Mucosa of stomach (tissue), 1 donor: ENCODE measurements around the gene ANTKMT.
A peak's percentile ranks its signal among the peaks of the same experiment; 100 is the strongest.

Source experiments
- H3K27me3 ChIP-seq: one replicate; pipeline ENCODE4 v1.7.0; 2013; ENCODE audit warnings: mild to moderate bottlenecking, low read length; ENCODE audit not compliant: control insufficient read depth, insufficient read depth
- H3K36me3 ChIP-seq: one replicate; pipeline ENCODE4 v1.7.0; 2013; ENCODE audit warnings: low read length; ENCODE audit not compliant: control insufficient read depth, insufficient read depth
- H3K4me1 ChIP-seq: one replicate; pipeline ENCODE4 v1.7.0; 2013; ENCODE audit warnings: mild to moderate bottlenecking, low read length; ENCODE audit not compliant: control insufficient read depth, insufficient read depth
- H3K4me3 ChIP-seq: one replicate; pipeline ENCODE4 v1.7.0; 2013; ENCODE audit warnings: low read length
- H3K9ac ChIP-seq: one replicate; pipeline ENCODE4 v1.7.0; 2013; ENCODE audit warnings: mild to moderate bottlenecking, low read length, moderate library complexity
- H3K9me3 ChIP-seq: one replicate; pipeline ENCODE4 v1.7.0; 2013; ENCODE audit warnings: mild to moderate bottlenecking, low read length, moderate library complexity; ENCODE audit not compliant: control insufficient read depth
- donor health status: Pancreatic carcinoma.

The ANTKMT gene

GRCh38 chr16:677316-678190 lies 43.4 kb upstream of the ANTKMT start:
- H3K9me3 ChIP-seq = no peaks in the 10 kb centered on the region
- H3K36me3 ChIP-seq = peaks cover 9% of the 10 kb centered on the region
- H3K9ac ChIP-seq = no peak overlapping the region
- peaks cover 6% of the 10 kb centered on the region for H3K27me3 ChIP-seq
- H3K4me1 ChIP-seq = peaks cover 54% of the 10 kb centered on the region
- H3K4me3 ChIP-seq = no peak overlapping the region

GRCh38 chr16:678209-678857 lies 42.6 kb upstream of the ANTKMT start:
- Histone ChIP-seq H3K9me3 (no peaks in the 10 kb centered on the region), H3K27me3 (peaks cover 6% of the 10 kb centered on the region), H3K4me3 (no peak overlapping the region), H3K9ac (no peak overlapping the region), H3K36me3 (peaks cover 15% of the 10 kb centered on the region), H3K4me1 (peaks cover 61% of the 10 kb centered on the region)

- no peaks in the 10 kb centered on the region for H3K9me3 ChIP-seq
- peaks cover 63% of the 10 kb centered on the region for H3K4me1 ChIP-seq
- H3K4me3 ChIP-seq = no peak overlapping the region
- H3K36me3 ChIP-seq = peaks cover 15% of the 10 kb centered on the region
- H3K27me3 ChIP-seq = peaks cover 6% of the 10 kb centered on the region
- peak overlapping the region; percentile 37 for H3K9ac ChIP-seq
Observed at GRCh38 chr16:678858-679813, 41.8 kb upstream of the ANTKMT start.

GRCh38 chr16:679814-680624 lies 40.9 kb upstream of the ANTKMT start, which contains the start of gene STUB1:
STUB1 (plus strand) TSS chr16:680410; CDS start chr16:680526, 116 bp downstream.
- peaks cover 15% of the 10 kb centered on the region for H3K36me3 ChIP-seq
- H3K4me3 ChIP-seq = peak within 1 kb of the TSS; percentile 41
- peaks cover 56% of the 10 kb centered on the region for H3K4me1 ChIP-seq
- peaks cover 2% of the 10 kb centered on the region for H3K27me3 ChIP-seq
- no peaks in the 10 kb centered on the region for H3K9me3 ChIP-seq
- H3K9ac ChIP-seq = peak within 1 kb of the TSS; percentile 76

- peak overlapping the region; percentile 76 for H3K9ac ChIP-seq
- H3K4me1 ChIP-seq = peaks cover 52% of the 10 kb centered on the region
- peaks cover 15% of the 10 kb centered on the region for H3K36me3 ChIP-seq
- H3K27me3 ChIP-seq = no peaks in the 10 kb centered on the region
- peak overlapping the region; percentile 41 for H3K4me3 ChIP-seq
- no peaks in the 10 kb centered on the region for H3K9me3 ChIP-seq
Observed at GRCh38 chr16:680625-680945, 40.4 kb upstream of the ANTKMT start.

GRCh38 chr16:680967-681745 lies 39.8 kb upstream of the ANTKMT start:
- peak overlapping the region; percentile 76 for H3K9ac ChIP-seq
- H3K9me3 ChIP-seq = no peaks in the 10 kb centered on the region
- no peaks in the 10 kb centered on the region for H3K27me3 ChIP-seq
- H3K4me3 ChIP-seq = peak overlapping the region; percentile 41
- peaks cover 15% of the 10 kb centered on the region for H3K36me3 ChIP-seq
- peaks cover 52% of the 10 kb centered on the region for H3K4me1 ChIP-seq

- H3K9ac ChIP-seq = no peak overlapping the region
- peaks cover 48% of the 10 kb centered on the region for H3K4me1 ChIP-seq
- H3K4me3 ChIP-seq = no peak overlapping the region
Observed at GRCh38 chr16:681746-682427, 39.1 kb upstream of the ANTKMT start.

GRCh38 chr16:682493-683395 lies 38.2 kb upstream of the ANTKMT start:
- Histone ChIP-seq H3K36me3 (peaks cover 15% of the 10 kb centered on the region), H3K4me3 (no peak overlapping the region), H3K27me3 (no peaks in the 10 kb centered on the region), H3K9ac (peak overlapping the region; percentile 61), H3K4me1 (peaks cover 40% of the 10 kb centered on the region), H3K9me3 (no peaks in the 10 kb centered on the region)

More at GRCh38 chr16:681746-682427, 39.1 kb upstream of the ANTKMT start:
- no peaks in the 10 kb centered on the region for H3K27me3 ChIP-seq
- no peaks in the 10 kb centered on the region for H3K9me3 ChIP-seq
- H3K36me3 ChIP-seq = peaks cover 15% of the 10 kb centered on the region

- no peaks in the 10 kb centered on the region for H3K27me3 ChIP-seq
- H3K36me3 ChIP-seq = peaks cover 15% of the 10 kb centered on the region
- H3K4me3 ChIP-seq = peak overlapping the region; percentile 19
- H3K9ac ChIP-seq = peak overlapping the region; percentile 61
- H3K9me3 ChIP-seq = no peaks in the 10 kb centered on the region
- peaks cover 40% of the 10 kb centered on the region for H3K4me1 ChIP-seq
Observed at GRCh38 chr16:683396-684070, 37.4 kb upstream of the ANTKMT start.
